ENCODE data around the gene KRTAP19-3.
A peak's percentile ranks its signal among the peaks of the same experiment; 100 is the strongest.

Gene KRTAP19-3

GRCh38 chr21:30468900-30469714, 22.7 kb downstream of the KRTAP19-3 start:
- no peak for DNase-seq (ENCODE audit: extremely low read depth, low read depth)

DNA sequence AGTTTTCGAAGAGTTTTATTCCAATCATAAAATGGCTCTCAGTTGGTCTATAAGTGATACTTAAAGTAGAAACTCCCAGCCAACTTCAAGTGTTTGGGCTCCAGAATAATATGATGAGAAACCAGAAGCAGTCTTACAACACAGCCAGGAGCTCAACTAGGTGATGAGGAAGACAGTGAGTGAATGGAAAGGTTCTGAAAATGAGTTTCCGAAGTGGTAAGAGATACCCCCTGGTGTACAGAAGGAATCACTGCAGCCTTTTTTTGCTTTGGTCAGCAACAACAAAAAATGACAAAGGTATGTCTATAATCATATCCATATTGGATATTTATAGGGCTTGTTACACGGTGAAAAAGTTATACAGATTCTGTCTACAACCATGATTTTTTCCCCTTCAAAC, 28.1 kb downstream of the KRTAP19-3 start:
- peak; percentile 21 for TF ChIP-seq CTCF (IDR thresholded peaks at IDR 0.05; ENCODE audit: low read depth, low read length, missing control alignments)
- no peak overlapping the region for H3K4me3 ChIP-seq (replicated peaks; ENCODE audit: low read depth, low read length)
- DNase-seq (ENCODE audit: extremely low read depth, low read depth) = no peak

More at GRCh38 chr21:30468900-30469714, 22.7 kb downstream of the KRTAP19-3 start:
- H3K4me3 ChIP-seq (replicated peaks; ENCODE audit: low read depth, low read length) = no peak overlapping the region
- TF ChIP-seq CTCF (IDR thresholded peaks at IDR 0.05; ENCODE audit: low read depth, low read length, missing control alignments) = no peak

GRCh38 chr21:30448514-30448913, 43.3 kb downstream of the KRTAP19-3 start:
- DNase-seq (ENCODE audit: extremely low read depth, low read depth) = no peak
- TF ChIP-seq CTCF (IDR thresholded peaks at IDR 0.05; ENCODE audit: low read depth, low read length, missing control alignments) = no peak
- no peak overlapping the region for H3K4me3 ChIP-seq (replicated peaks; ENCODE audit: low read depth, low read length)

DNA sequence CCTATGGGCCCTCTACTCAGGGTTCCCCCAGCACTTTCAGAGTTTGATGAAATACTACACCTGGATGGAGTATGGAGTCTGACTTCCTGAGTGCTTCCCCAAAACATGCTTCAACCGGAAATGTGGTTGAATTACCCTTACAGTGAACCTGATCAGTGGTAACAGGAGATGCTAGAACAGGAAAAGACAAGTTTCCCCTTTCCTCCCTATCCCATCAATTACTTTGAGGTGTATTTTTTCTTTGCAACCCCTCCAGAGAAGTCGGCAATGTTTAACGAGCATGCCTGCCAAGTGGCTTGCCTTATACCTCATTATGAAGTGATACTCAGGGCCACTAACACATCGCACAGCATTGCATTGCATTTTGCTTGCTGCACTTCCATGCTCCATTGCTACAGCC, 44.8 kb downstream of the KRTAP19-3 start:
- no peak for TF ChIP-seq CTCF (IDR thresholded peaks at IDR 0.05; ENCODE audit: low read depth, low read length, missing control alignments)
- no peak for DNase-seq (ENCODE audit: extremely low read depth, low read depth)
- no peak overlapping the region for H3K4me3 ChIP-seq (replicated peaks; ENCODE audit: low read depth, low read length)

DNA sequence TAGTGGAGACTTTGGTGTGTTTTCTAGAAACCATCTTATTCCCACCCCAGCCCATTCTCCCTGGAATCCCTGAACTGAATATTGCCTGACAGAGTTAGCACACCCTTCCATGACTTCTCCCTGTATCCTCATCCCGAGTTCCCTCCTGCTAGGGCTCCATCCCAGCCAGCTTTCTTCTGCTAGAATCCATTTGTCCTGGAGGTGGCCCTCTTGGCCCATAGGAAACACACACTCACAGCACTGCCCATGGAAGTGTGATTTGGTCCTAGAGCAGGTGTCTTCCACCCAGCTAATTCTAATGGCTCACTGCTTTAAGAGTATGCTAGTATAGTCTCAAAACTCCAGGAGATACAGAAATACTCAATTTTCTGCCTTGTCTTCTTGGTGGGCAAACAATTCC, 47.6 kb downstream of the KRTAP19-3 start:
- no peak for TF ChIP-seq CTCF (IDR thresholded peaks at IDR 0.05; ENCODE audit: low read depth, low read length, missing control alignments)
- DNase-seq (ENCODE audit: extremely low read depth, low read depth) = no peak
- no peak overlapping the region for H3K4me3 ChIP-seq (replicated peaks; ENCODE audit: low read depth, low read length)

DNA sequence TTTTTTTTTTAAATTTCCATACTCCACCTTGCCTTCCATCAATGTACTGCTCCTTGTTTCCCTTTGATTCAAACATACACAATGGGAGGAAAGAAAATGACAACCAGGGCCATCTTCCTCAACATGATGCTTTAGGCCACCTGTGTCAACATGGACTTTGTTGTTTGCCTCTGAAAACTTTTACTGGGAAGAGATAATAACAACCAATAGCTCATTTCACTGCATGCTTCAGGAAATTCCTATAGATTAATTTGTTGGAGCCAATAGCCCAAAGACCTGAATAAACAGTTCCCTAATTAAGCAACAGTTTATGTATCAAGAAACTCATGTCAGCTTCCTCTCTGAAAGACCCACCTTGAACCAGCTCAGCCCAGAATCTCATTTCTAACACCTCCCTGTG, 48.6 kb downstream of the KRTAP19-3 start:
- no peak for DNase-seq (ENCODE audit: extremely low read depth, low read depth)
- no peak for TF ChIP-seq CTCF (IDR thresholded peaks at IDR 0.05; ENCODE audit: low read depth, low read length, missing control alignments)
- no peak overlapping the region for H3K4me3 ChIP-seq (replicated peaks; ENCODE audit: low read depth, low read length)
